Measurements from ENCODE around the gene GYPA.
"Not testable (repeated sequence)": the region's sequence is repeated elsewhere in the genome, so short reads cannot be mapped to it uniquely, and the experiment has no call there.

- TF ChIP-seq CTCF (conservative IDR thresholded peaks at IDR 0.05; ENCODE audit: low read depth, low read length); EZH2 (IDR thresholded peaks at IDR 0.05; ENCODE audit: borderline replicate concordance, low read depth, low read length, poor library complexity, severe bottlenecking): not testable (repeated sequence)
Measured at GRCh38 chr4:144119752-144120151, 20.8 kb downstream of the GYPA start.

Measured in A673 (cell line).